ENCODE measurements around the gene PHF5A.

DNA sequence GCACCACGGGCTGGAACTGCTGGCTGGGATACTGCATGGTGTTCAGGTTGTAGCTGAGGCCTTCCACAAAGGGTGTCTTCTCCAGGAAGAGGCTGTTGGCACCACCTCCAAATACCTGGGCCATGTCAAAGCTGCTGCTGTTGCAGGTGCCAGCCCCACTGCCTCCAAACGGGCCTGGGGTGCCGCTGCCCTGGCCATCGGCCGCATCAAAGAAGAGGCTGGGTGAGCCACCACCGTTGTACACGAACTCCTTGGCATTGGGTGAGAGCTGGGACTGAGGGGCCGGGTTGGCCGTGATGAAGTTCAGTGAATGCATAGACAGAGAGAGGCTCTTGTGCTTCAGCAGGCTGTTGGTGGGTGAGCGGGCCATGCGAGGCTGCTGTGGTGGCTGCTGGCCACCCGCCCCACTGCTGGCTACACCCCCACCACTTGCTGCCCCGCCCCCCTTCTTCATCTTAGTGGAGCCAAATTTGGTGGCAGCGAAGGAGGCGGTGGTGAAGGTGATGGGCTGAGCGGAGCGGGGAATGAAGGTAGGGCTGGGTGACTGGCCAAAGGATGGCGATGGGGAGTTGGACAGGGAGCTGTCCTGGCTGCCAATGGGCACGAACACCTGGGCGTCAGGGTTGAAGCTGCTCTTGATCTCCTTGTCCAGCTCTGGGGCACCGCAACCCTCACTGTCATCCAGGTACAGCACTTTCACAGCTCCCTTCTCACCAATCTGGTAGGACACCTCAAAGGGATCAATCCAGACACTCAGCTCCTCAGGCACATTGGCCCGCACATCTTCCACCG, 32.0 kb downstream of the PHF5A start:
- TF ChIP-seq, protein P1, sequence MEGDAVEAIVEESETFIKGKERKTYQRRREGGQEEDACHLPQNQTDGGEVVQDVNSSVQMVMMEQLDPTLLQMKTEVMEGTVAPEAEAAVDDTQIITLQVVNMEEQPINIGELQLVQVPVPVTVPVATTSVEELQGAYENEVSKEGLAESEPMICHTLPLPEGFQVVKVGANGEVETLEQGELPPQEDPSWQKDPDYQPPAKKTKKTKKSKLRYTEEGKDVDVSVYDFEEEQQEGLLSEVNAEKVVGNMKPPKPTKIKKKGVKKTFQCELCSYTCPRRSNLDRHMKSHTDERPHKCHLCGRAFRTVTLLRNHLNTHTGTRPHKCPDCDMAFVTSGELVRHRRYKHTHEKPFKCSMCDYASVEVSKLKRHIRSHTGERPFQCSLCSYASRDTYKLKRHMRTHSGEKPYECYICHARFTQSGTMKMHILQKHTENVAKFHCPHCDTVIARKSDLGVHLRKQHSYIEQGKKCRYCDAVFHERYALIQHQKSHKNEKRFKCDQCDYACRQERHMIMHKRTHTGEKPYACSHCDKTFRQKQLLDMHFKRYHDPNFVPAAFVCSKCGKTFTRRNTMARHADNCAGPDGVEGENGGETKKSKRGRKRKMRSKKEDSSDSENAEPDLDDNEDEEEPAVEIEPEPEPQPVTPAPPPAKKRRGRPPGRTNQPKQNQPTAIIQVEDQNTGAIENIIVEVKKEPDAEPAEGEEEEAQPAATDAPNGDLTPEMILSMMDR (IDR thresholded peaks at IDR 0.05) = no peak
- TF ChIP-seq POLR2AphosphoS5 (IDR thresholded peaks at IDR 0.05) = no peak

All from stomach (tissue), 4 donors.